OCI-LY1 (cell line): ENCODE data around the gene PROCA1.

Experiments
- EZH2 ChIP-seq: fragments of 200-600 bp; sonication (generic), shearing (Covaris generic); IDR thresholded peaks from 2 replicates; pipeline ENCODE4 v1.8.0; 2017; ENCODE audit warnings: borderline replicate concordance, mixed run types, mild to moderate bottlenecking, antibody characterized with exemption, low read length, moderate library complexity, mixed read lengths
- TF ChIP-seq, protein P1 (sequence below): fragments of 200-600 bp; sonication (generic), shearing (Covaris generic); IDR thresholded peaks from 2 replicates; pipeline ENCODE4 v1.5.1; 2017; ENCODE audit warnings: mild to moderate bottlenecking, antibody characterized with exemption, low read length, moderate library complexity, mixed read lengths

DNA sequence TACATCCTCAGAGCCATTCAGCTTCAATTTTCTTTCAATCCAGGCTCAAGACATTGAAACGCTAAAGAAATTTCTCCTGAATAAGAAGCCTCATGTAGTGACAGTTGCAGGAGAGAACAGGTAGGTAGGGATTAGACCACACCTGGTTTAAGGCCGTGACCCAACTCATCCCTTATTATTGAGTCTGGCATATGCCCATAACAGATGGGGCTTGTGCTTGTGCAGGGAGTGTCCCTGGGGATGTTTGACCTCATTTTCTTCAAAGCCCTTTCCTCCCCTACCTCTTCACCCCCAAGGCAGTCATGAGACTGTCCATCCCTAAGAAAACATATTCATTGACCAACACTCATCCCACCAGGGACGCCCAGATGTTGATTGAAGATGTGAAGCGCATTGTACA is 25.4 kb downstream of the PROCA1 start:
- TF ChIP-seq, protein P1, sequence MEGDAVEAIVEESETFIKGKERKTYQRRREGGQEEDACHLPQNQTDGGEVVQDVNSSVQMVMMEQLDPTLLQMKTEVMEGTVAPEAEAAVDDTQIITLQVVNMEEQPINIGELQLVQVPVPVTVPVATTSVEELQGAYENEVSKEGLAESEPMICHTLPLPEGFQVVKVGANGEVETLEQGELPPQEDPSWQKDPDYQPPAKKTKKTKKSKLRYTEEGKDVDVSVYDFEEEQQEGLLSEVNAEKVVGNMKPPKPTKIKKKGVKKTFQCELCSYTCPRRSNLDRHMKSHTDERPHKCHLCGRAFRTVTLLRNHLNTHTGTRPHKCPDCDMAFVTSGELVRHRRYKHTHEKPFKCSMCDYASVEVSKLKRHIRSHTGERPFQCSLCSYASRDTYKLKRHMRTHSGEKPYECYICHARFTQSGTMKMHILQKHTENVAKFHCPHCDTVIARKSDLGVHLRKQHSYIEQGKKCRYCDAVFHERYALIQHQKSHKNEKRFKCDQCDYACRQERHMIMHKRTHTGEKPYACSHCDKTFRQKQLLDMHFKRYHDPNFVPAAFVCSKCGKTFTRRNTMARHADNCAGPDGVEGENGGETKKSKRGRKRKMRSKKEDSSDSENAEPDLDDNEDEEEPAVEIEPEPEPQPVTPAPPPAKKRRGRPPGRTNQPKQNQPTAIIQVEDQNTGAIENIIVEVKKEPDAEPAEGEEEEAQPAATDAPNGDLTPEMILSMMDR = no peak
- TF ChIP-seq EZH2 = no peak
